PC-3 (cell line): ENCODE measurements around the gene ALOX12B.

Source experiments
- EZH2 ChIP-seq: fragments of 300-600 bp; sonication (generic); IDR thresholded peaks from one replicate; pipeline ENCODE4 v1.6.1; 2017; ENCODE audit warnings: antibody characterized with exemption, mild to moderate bottlenecking, low read length; ENCODE audit not compliant: unreplicated experiment
- EZH2phosphoT487 ChIP-seq: fragments of 300-600 bp; sonication (generic); IDR thresholded peaks from 2 replicates; pipeline ENCODE4 v1.6.1; 2018; ENCODE audit warnings: mild to moderate bottlenecking, antibody characterized with exemption, low read length, borderline replicate concordance
- TF ChIP-seq, protein P1 (sequence below): fragments of 300-600 bp; sonication (generic); conservative IDR thresholded peaks from 2 replicates; pipeline ENCODE4 v1.5.1; 2017; ENCODE audit warnings: antibody characterized with exemption, low read depth, mild to moderate bottlenecking, low read length

DNA sequence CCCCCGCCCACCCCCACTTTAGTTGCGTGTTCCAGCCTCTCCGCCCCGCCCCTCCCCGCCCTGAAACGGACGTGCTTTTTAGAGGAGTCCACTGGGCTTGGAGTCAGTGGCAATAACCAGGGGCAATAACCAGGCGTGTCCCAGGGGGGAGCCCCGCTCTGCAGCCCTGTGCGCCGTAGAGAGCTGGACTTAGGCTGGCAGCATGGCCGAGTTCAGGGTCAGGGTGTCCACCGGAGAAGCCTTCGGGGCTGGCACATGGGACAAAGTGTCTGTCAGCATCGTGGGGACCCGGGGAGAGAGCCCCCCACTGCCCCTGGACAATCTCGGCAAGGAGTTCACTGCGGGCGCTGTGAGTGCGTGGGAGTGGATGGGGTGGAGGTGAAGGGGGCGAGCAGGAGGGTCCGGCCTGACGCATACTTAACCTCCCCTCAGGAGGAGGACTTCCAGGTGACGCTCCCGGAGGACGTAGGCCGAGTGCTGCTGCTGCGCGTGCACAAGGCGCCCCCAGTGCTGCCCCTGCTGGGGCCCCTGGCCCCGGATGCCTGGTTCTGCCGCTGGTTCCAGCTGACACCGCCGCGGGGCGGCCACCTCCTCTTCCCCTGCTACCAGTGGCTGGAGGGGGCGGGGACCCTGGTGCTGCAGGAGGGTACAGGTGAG, 48.4 kb downstream of the ALOX12B start, which contains the start of gene ALOX15B:
- TF ChIP-seq, protein P1, sequence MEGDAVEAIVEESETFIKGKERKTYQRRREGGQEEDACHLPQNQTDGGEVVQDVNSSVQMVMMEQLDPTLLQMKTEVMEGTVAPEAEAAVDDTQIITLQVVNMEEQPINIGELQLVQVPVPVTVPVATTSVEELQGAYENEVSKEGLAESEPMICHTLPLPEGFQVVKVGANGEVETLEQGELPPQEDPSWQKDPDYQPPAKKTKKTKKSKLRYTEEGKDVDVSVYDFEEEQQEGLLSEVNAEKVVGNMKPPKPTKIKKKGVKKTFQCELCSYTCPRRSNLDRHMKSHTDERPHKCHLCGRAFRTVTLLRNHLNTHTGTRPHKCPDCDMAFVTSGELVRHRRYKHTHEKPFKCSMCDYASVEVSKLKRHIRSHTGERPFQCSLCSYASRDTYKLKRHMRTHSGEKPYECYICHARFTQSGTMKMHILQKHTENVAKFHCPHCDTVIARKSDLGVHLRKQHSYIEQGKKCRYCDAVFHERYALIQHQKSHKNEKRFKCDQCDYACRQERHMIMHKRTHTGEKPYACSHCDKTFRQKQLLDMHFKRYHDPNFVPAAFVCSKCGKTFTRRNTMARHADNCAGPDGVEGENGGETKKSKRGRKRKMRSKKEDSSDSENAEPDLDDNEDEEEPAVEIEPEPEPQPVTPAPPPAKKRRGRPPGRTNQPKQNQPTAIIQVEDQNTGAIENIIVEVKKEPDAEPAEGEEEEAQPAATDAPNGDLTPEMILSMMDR: no peak
- no peak for TF ChIP-seq EZH2phosphoT487
- no peak for TF ChIP-seq EZH2
